Activated CD8-positive, alpha-beta memory T cell treated with anti-CD3 and anti-CD28 coated beads for 1 hour (primary cell): ENCODE data around the gene ADGRG3.
A peak's percentile ranks its signal among the peaks of the same experiment; 100 is the strongest.

ENCODE experiments used
- DNase-seq, 2 donors: peaks; one replicate each; pipeline ENCODE4 v3.0.0-alpha.2; 2020; ENCODE audit warnings: low read depth in 1 of 2; ENCODE audit errors: extremely low read depth in 1 of 2

ADGRG3 gene

DNA sequence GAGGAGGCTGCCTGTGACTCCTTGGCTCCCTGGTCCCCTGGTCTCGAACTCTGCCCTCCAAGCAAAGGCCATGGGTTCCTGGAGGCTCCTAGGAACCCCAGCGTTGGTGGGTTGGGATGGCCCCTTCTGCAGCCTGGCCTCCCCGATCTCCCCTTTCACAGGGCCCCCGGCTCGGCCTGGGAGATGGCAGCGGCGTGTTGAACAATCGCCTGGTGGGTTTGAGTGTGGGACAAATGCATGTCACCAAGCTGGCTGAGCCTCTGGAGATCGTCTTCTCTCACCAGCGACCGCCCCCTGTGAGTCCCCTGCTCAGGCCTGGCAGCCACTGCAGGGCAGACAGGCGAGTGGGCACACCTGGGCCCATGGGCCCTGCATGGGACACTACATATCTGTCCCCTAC lies 10.9 kb downstream of the ADGRG3 start:
- DNase-seq, result no peak

DNA sequence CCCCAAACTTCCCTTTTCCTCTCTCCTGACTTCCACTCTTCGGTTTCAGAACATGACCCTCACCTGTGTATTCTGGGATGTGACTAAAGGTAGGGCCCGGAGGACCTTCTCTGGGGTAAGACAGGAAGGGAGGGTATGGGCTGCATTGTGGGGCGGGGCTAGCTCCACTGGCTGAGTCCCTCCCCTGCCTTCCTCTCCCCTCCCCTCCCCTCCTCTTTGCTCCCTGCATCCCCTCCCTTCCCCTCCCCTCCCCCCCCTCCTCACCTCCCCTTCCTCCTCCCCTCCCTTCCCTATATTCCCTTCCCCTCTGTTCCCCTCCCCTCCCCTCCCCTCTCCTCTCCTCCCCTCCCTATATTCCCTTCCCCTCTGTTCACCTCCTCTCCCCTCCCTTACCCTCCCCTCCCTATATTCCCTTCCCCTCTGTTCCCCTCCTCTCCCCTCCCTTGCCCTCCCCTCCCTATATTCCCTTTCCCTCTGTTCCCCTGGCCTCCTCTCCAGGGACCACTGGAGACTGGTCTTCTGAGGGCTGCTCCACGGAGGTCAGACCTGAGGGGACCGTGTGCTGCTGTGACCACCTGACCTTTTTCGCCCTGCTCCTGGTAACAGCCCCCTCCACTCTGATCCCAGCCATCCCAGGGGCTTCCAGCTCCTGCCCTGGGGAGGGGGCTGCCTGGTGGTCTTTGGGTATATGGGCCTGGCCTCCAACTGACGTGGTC lies 11.8 kb downstream of the ADGRG3 start:
- DNase-seq, result no peak

- DNase-seq, result no peak
Observed at GRCh38 chr16:57680842-57681375, 12.8 kb downstream of the ADGRG3 start.

- DNase-seq, result no peak
Observed at GRCh38 chr16:57681950-57682728, 14.0 kb downstream of the ADGRG3 start.

- no peak for DNase-seq
Observed at GRCh38 chr16:57682809-57683635, 14.9 kb downstream of the ADGRG3 start.

DNA sequence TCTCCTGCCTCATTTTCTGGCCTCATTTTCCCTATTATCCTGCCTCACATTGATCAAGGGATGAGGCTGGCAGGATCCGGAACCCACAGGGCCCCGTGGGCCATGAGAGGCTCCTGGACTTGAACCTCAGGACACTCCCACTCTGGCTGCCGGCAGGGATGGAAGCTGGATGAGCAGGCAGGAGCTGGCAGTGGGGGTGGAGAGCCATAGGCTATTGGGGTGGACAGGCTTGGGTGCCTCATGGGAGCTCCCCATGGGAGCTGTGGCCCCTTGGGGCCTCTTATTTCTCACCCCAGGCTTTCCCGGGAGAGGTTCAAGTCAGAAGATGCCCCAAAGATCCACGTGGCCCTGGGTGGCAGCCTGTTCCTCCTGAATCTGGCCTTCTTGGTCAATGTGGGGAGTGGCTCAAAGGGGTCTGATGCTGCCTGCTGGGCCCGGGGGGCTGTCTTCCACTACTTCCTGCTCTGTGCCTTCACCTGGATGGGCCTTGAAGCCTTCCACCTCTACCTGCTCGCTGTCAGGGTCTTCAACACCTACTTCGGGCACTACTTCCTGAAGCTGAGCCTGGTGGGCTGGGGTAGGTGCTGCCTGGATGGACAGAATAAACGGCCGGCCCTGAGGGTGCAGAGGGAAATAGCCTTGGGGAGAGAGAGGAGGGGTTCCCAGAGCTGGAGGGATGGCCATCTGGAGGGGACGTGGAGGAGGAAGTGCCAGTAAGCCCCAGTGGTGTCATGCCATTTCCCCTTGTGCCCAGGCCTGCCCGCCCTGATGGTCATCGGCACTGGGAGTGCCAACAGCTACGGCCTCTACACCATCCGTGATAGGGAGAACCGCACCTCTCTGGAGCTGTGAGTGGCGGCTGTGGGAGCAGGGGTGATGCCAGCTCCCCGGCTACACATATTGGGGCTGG lies 15.8 kb downstream of the ADGRG3 start:
- DNase-seq, result no peak

DNA sequence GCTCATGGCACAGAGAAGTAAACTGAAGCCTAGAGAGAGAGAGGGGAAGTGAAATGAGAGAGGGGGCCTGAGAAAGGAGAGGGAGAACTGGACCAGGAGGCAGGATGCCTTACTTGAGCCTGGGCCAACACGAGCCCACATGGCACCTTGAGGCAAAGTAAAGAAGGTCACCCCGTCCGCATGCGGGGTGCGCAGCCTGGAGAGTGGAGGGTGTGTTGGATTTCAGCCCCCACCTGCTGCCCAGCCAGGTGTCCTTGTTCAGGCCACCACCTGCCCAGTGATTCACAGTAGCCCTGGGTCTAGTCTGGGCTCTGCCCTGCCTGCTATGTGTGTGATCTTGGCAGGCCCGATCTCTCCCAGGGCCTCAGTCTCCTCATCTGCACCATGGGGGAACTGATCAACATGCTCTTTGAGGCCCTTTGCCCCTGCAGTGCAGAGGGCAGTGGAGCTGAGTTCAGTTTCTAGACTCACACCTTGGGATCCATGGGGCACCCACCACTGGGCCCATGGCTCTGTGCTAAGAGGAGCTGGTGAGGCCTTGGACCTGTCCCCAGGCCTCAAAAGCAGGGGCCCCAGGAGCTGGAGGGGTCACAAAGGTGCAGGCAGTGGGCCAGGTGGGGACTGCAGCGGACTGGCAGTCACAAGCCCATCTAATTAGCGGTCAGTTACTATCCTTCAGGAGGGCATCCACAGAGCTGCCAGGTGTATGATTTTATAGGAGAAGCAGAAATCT lies 16.7 kb downstream of the ADGRG3 start:
- no peak for DNase-seq

DNA sequence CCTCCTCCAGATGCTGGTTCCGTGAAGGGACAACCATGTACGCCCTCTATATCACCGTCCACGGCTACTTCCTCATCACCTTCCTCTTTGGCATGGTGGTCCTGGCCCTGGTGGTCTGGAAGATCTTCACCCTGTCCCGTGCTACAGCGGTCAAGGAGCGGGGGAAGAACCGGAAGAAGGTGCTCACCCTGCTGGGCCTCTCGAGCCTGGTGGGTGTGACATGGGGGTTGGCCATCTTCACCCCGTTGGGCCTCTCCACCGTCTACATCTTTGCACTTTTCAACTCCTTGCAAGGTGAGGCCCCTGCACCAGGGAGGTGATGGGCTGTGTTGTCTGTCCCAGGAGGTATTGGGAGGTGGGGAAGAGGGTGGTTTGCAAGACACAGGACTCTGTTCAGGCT lies 17.5 kb downstream of the ADGRG3 start:
- no peak for DNase-seq

DNA sequence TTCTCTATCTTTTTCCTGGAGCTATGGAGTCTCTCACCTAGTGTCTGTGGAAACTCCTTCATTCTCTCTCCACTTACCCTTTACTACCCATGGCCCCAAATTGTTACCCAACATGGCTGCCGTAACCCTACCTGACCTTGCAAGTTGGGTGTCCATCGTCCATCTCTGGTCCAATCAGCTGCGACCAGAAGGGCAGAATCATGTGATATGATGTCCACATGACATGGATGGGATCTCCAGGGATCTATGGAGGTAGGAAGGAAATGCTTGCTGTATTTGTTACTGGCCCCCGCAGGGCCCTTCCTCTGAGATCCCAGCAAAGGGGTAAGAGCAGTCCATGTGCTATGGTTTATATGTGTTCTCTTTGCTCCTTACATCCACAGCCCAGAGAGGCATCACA lies 18.5 kb downstream of the ADGRG3 start:
- DNase-seq, result no peak

- no peak for DNase-seq
Observed at GRCh38 chr16:57687363-57687929, 19.3 kb downstream of the ADGRG3 start.

DNA sequence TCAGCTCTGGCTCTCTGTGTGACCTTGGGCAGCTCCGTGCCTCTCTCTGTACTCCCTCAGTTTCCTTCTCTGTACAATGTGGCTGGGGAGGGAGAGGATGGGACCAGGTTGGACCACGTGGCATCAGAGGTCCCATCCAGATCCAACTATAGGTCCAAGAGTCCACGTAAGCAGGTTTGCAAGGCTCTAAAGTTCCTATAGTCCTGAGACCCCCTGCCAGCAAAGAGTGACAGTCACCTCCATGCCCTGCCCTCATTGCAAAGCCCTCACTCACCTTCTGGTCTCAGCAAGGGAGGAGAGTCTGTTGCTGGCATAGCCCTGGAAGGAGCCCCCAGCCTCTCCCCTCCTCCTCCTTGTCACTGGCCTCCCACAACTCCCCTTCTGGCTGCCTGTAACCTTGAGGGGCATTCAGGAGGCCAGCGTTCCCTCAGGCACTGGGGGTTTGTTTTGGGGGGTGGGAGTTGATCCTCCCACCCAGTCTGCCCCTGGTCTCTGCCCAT lies 20.4 kb downstream of the ADGRG3 start:
- no peak for DNase-seq

GRCh38 chr16:57688987-57689761 lies 21.1 kb downstream of the ADGRG3 start:
- DNase-seq, result no peak

DNA sequence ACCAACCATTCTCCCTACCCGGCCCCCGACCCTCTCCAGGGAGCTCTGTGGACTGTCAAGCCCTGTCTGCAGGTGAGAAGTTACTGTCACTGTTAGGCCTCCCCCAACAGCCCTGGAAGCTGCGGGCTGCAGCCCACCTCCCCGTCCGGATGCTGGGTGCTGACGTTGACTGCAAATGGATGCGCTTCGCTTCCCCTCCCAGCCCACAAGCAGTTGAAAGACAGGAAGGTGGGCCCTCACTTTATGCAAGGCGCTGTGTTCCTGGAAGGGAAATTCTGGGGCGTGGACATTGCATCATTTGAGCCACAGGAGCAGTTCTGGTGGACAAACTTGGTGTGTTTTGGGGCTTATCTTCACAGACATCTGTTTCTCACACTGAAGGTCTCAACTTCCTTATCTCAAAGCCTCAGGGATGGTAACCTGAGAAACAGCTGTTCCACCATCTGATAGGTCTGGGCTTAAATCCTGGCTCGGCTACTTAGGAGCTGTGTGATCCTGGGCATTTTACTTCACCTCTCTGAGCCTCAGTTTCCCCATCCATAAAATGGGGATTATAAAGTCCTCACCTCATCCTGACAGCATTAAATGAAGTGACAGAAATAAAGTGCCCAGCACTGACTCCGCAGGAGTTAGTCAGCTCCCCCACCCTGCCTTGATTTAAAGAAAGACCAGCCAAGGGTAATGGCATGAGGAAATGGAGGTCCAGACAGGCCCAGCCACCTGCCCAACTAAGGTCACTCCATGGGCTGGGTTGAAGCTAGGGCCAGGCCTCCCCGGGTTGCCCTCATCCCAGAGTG lies 21.9 kb downstream of the ADGRG3 start:
- DNase-seq, result peak in 1 of 2 donors; percentile 23

GRCh38 chr16:57690782-57691471 lies 22.8 kb downstream of the ADGRG3 start:
- DNase-seq, result no peak

DNA sequence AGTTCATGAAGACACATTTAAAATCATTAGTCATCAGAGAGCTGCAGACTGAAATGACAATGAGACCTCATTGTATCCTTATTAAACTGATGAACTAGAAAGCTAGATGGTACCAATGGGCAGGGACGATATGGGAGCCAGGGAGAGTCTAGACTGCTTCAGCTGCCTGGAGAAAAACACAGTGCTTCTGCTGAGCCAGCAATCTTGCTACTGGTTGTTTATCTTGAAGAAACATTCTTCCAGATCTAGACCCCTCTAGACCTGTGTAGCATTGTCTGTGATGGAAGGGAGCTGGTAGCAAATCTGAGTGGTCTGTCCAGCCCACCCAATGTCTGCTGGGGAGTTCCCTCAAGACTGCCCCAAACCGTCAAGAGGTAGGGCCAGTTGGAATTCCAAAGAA lies 24.5 kb downstream of the ADGRG3 start:
- DNase-seq, result no peak

- no peak for DNase-seq
Observed at GRCh38 chr16:57693550-57693949, 25.4 kb downstream of the ADGRG3 start.

DNA sequence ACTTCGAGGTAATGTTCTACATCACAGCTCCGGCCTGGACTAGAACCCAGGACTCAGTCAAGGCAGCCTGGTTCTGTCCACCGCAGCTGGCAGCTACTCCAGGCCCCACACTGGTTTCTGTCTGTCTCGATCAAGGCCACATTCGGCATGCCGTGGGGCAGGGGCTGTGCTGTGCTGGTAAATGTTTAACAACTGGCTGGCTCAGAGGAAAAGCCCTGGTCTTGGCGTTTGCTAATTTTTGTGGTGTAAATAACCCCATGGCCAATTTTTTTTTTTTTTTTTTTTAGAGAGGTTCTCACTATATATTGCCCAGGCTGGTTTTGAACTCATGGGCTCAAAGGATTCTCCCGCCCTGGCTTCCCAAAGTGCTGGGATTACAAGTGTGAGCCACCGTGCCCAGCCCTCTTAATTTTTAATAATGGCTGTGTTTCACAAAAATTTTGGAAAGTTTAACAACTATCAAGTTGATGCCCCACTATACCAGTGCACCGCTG lies 26.2 kb downstream of the ADGRG3 start:
- no peak for DNase-seq
